HepG2 (cell line): ENCODE results near the gene KANK3. TPM values are rescaled to one million over a fixed set of nuclear protein-coding genes. Genes with fewer than 3 reads are reported as not detected.

ENCODE experiments used
- ARID4A ChIP-seq: sonication (generic); formaldehyde crosslinking; IDR thresholded peaks from 2 replicates; pipeline ENCODE4 v1.5.0; 2020; ENCODE audit warnings: mild to moderate bottlenecking, missing genetic modification reagents, borderline replicate concordance
- ARNTL ChIP-seq: sonication (generic); formaldehyde crosslinking; IDR thresholded peaks from 2 replicates; pipeline ENCODE4 v1.4.0; 2020; ENCODE audit warnings: mild to moderate bottlenecking, missing genetic modification reagents
- CREM ChIP-seq, 2 experiments: sonication (generic) in 1 of 2; formaldehyde crosslinking in 1 of 2; IDR thresholded peaks; 2 replicates each; pipeline versions ENCODE4 v1.4.0 to v1.6.1; 2016 to 2020; ENCODE audit warnings: antibody characterized with exemption in 1 of 2, mild to moderate bottlenecking in 1 of 2, missing genetic modification reagents in 1 of 2
- ERF ChIP-seq: IDR thresholded peaks from 2 replicates; pipeline ENCODE4 v1.6.1; 2018; ENCODE audit warnings: missing biosample characterization, missing genetic modification reagents
- FOSL2 ChIP-seq: sonication (generic); formaldehyde crosslinking; IDR thresholded peaks from 2 replicates; pipeline ENCODE4 v1.4.0; 2020; ENCODE audit warnings: missing genetic modification reagents
- HBP1 ChIP-seq: IDR thresholded peaks from 2 replicates; pipeline ENCODE4 v1.6.1; 2016; ENCODE audit warnings: low read depth, control low read depth
- PHF20 ChIP-seq: sonication (generic); formaldehyde crosslinking; IDR thresholded peaks from 2 replicates; pipeline ENCODE4 v1.5.0; 2020; ENCODE audit warnings: mild to moderate bottlenecking, missing genetic modification reagents
- RFX1 ChIP-seq: fragments of 450-650 bp; IDR thresholded peaks from 2 replicates; pipeline ENCODE4 v1.6.1; 2017
- SRY ChIP-seq: sonication (generic); formaldehyde crosslinking; IDR thresholded peaks from 2 replicates; pipeline ENCODE4 v1.8.0; 2022; ENCODE audit warnings: mild to moderate bottlenecking, missing genetic modification reagents
- TBX2 ChIP-seq: sonication (generic); formaldehyde crosslinking; IDR thresholded peaks from 2 replicates; pipeline ENCODE4 v1.5.0; 2020; ENCODE audit warnings: missing genetic modification reagents, mild to moderate bottlenecking, borderline replicate concordance
- U2AF1 ChIP-seq: fragments of 200-400 bp; formaldehyde crosslinking; optimal IDR thresholded peaks from 2 replicates; pipeline ENCODE3; 2017; ENCODE audit warnings: mild to moderate bottlenecking, low read depth, low read length
- ZFP1 ChIP-seq: IDR thresholded peaks from 2 replicates; pipeline ENCODE4 v1.6.1; 2016
- ZNF264 ChIP-seq: sonication (generic); formaldehyde crosslinking; IDR thresholded peaks from 2 replicates; pipeline ENCODE4 v1.4.0; 2020; ENCODE audit warnings: missing genetic modification reagents
- ZNF292 ChIP-seq: sonication (generic); formaldehyde crosslinking; IDR thresholded peaks from 2 replicates; pipeline ENCODE4 v1.8.1; 2022; ENCODE audit warnings: mild to moderate bottlenecking, low read depth, missing genetic modification reagents, borderline replicate concordance
- ZNF354B ChIP-seq: sonication (generic); formaldehyde crosslinking; IDR thresholded peaks from 2 replicates; pipeline ENCODE4 v1.8.0; 2022; ENCODE audit warnings: mild to moderate bottlenecking, missing genetic modification reagents
- ZNF484 ChIP-seq: sonication (generic); formaldehyde crosslinking; IDR thresholded peaks from 2 replicates; pipeline ENCODE4 v1.5.1; 2020; ENCODE audit warnings: mild to moderate bottlenecking, low read depth, missing genetic modification reagents, borderline replicate concordance
- ZNF720 ChIP-seq: sonication (generic); formaldehyde crosslinking; IDR thresholded peaks from 2 replicates; pipeline ENCODE4 v1.4.0; 2020; ENCODE audit warnings: missing genetic modification reagents
- ZNF746 ChIP-seq: sonication (generic); formaldehyde crosslinking; IDR thresholded peaks from 2 replicates; pipeline ENCODE4 v1.8.0; 2022; ENCODE audit warnings: mild to moderate bottlenecking, missing genetic modification reagents
- ZNF775 ChIP-seq: sonication (generic); formaldehyde crosslinking; IDR thresholded peaks from 2 replicates; pipeline ENCODE4 v1.4.0; 2020; ENCODE audit warnings: missing genetic modification reagents, mild to moderate bottlenecking, moderate library complexity, borderline replicate concordance
- polyA plus RNA-seq, 8 experiments: library from polyadenylated mRNA; depleted of rRNA in 3 of 8; stranded (reverse) in 7 of 8; unstranded in 1 of 8; fragments of >200 nt; fragmentation: Illumina TruSeq in 4 of 8; extraction: Trizol in 4 of 8; gene quantifications; 2 replicates each; pipeline versions ENCODE4 v1.2.1 to v1.2.3, GENCODE V29; 2011 to 2016; ENCODE audit warnings: low read depth in 4 of 8, missing spikeins in 1 of 8, mixed read lengths in 1 of 8; ENCODE audit not compliant: insufficient read depth in 1 of 8
- total RNA-seq, 5 experiments: library from RNA; depleted of rRNA; stranded (reverse); fragments of >200 nt; fragmentation: Illumina TruSeq; extraction: Trizol; gene quantifications; 2 replicates each; pipeline ENCODE4 v1.2.3, GENCODE V29; 2016; ENCODE audit warnings: low read depth in 1 of 5
- TF ChIP-seq, protein P1 (sequence below): sonication (generic); formaldehyde crosslinking; IDR thresholded peaks from 2 replicates; pipeline ENCODE4 v1.4.0; 2020; ENCODE audit warnings: missing genetic modification reagents, mild to moderate bottlenecking, borderline replicate concordance
- TF ChIP-seq, protein P2 (sequence below): IDR thresholded peaks from 2 replicates; pipeline ENCODE4 v1.6.1; 2016; ENCODE audit warnings: mild to moderate bottlenecking, missing biosample characterization, missing genetic modification reagents

The KANK3 gene
- total and polyA plus RNA-seq, 2 of the 13 experiments (the other 11 are each of a cell fraction or from before 2014, with no cell fraction given) = 0.15 to 0.20 TPM

DNA sequence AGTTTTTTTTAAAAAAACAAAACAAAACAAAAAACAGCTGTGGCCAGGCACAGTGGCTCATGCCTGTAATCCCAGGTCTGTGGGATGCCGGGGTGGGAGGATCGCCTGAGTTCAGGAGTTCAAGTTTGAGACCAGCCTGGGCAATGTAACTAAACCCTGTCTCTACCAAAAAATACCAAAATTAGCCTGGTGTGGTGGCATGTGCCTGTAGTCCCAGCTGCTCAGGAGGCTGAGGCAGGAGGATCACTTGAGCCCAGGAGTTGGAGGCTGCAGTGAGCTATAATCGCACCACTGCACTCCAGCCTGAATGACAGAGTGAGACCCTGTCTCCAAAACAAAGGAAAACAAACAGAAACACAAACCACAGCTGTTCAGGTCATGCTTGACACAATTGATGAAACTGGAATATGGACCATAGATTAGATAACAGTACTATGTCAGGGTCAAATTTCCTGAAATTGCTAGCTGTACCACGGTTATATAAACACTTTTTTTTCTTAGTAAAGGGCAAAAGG is 14.0 kb upstream of the KANK3 start (continued):
- TF ChIP-seq ZNF720 = 0 out of 2 replicates have a peak, but pooled peaks have one; percentile 51
- peak; percentile 80; the same call in 1 of the 2 replicates for TF ChIP-seq ZNF264
- peak; percentile 85; the same call in 1 of the 2 replicates for TF ChIP-seq CREM (IDR thresholded peaks at IDR 0.05)
- TF ChIP-seq CREM (CRISPR knock-in tag; IDR thresholded peaks at IDR 0.05) = no peak
- TF ChIP-seq ZNF292 (CRISPR knock-in tag) = peak; percentile 96
- no peak for TF ChIP-seq ZNF775 (CRISPR knock-in tag)
- no peak for TF ChIP-seq U2AF1
- peak; percentile 77; the same call in 1 of the 2 replicates for TF ChIP-seq ERF (CRISPR knock-in tag)
- peak; percentile 68; the same call in 1 of the 2 replicates for TF ChIP-seq RFX1
- peak; percentile 84; the same call in 1 of the 2 replicates for TF ChIP-seq ZFP1 (CRISPR knock-in tag)
- peak; percentile 96 for TF ChIP-seq TBX2
- 0 out of 2 replicates have a peak, but pooled peaks have one; percentile 41 for TF ChIP-seq ZNF354B (CRISPR knock-in tag)
- 0 out of 2 replicates have a peak, but pooled peaks have one; percentile 14 for TF ChIP-seq PHF20 (CRISPR knock-in tag)
- peak; percentile 66; the same call in 1 of the 2 replicates for TF ChIP-seq ARID4A
- TF ChIP-seq, protein P1, sequence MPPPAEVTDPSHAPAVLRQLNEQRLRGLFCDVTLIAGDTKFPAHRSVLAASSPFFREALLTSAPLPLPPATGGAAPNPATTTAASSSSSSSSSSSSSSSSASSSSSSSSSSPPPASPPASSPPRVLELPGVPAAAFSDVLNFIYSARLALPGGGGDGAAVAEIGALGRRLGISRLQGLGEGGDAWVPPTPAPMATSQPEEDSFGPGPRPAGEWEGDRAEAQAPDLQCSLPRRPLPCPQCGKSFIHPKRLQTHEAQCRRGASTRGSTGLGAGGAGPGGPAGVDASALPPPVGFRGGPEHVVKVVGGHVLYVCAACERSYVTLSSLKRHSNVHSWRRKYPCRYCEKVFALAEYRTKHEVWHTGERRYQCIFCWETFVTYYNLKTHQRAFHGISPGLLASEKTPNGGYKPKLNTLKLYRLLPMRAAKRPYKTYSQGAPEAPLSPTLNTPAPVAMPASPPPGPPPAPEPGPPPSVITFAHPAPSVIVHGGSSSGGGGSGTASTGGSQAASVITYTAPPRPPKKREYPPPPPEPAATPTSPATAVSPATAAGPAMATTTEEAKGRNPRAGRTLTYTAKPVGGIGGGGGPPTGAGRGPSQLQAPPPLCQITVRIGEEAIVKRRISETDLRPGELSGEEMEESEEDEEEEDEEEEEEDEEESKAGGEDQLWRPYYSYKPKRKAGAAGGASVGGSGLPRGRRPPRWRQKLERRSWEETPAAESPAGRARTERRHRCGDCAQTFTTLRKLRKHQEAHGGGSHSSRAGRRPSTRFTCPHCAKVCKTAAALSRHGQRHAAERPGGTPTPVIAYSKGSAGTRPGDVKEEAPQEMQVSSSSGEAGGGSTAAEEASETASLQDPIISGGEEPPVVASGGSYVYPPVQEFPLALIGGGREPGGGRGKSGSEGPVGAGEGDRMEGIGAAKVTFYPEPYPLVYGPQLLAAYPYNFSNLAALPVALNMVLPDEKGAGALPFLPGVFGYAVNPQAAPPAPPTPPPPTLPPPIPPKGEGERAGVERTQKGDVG (CRISPR knock-in tag) = 0 out of 2 replicates have a peak, but pooled peaks have one; percentile 68
- peak; percentile 49; the same call in 1 of the 2 replicates for TF ChIP-seq SRY (CRISPR knock-in tag)
- peak; percentile 86 for TF ChIP-seq ARNTL (CRISPR knock-in tag)
- TF ChIP-seq ZNF484 = no peak
- TF ChIP-seq FOSL2 (CRISPR knock-in tag) = peak; percentile 72
- TF ChIP-seq, protein P2, sequence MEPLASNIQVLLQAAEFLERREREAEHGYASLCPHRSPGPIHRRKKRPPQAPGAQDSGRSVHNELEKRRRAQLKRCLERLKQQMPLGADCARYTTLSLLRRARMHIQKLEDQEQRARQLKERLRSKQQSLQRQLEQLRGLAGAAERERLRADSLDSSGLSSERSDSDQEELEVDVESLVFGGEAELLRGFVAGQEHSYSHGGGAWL (CRISPR knock-in tag) = no peak
- peak; percentile 57; the same call in 1 of the 2 replicates for TF ChIP-seq HBP1 (CRISPR knock-in tag)
- TF ChIP-seq ZNF746 = peak; percentile 51; the same call in 1 of the 2 replicates
